HEK293T (cell line): ENCODE data around the gene SMAD3.

Source experiments
- BHLHE40 ChIP-seq: fragments of 450-650 bp; IDR thresholded peaks from 2 replicates; pipeline ENCODE4 v1.6.1; 2016; ENCODE audit warnings: mild to moderate bottlenecking, moderate library complexity, borderline replicate concordance
- CTBP1 ChIP-seq: fragments of 450-650 bp; IDR thresholded peaks from 2 replicates; pipeline ENCODE4 v1.6.1; 2016; ENCODE audit warnings: borderline replicate concordance
- FOXA1 ChIP-seq: fragments of 450-650 bp; IDR thresholded peaks from 2 replicates; pipeline ENCODE4 v1.6.1; 2016; ENCODE audit warnings: mild to moderate bottlenecking
- FOXM1 ChIP-seq: fragments of 450-650 bp; IDR thresholded peaks from 2 replicates; pipeline ENCODE4 v1.6.1; 2017; ENCODE audit warnings: mild to moderate bottlenecking, borderline replicate concordance
- HDGF ChIP-seq: fragments of 450-650 bp; IDR thresholded peaks from 2 replicates; pipeline ENCODE4 v1.6.1; 2017; ENCODE audit warnings: antibody characterized with exemption, borderline replicate concordance
- L3MBTL2 ChIP-seq: fragments of 450-650 bp; conservative IDR thresholded peaks from 2 replicates; pipeline ENCODE4 v1.6.1; 2016; ENCODE audit warnings: mild to moderate bottlenecking
- NFRKB ChIP-seq: fragments of 450-650 bp; IDR thresholded peaks from 2 replicates; pipeline ENCODE4 v1.6.1; 2016; ENCODE audit warnings: mild to moderate bottlenecking, moderate library complexity
- SP1 ChIP-seq: fragments of 450-650 bp; IDR thresholded peaks from 2 replicates; pipeline ENCODE4 v1.6.1; 2017

DNA sequence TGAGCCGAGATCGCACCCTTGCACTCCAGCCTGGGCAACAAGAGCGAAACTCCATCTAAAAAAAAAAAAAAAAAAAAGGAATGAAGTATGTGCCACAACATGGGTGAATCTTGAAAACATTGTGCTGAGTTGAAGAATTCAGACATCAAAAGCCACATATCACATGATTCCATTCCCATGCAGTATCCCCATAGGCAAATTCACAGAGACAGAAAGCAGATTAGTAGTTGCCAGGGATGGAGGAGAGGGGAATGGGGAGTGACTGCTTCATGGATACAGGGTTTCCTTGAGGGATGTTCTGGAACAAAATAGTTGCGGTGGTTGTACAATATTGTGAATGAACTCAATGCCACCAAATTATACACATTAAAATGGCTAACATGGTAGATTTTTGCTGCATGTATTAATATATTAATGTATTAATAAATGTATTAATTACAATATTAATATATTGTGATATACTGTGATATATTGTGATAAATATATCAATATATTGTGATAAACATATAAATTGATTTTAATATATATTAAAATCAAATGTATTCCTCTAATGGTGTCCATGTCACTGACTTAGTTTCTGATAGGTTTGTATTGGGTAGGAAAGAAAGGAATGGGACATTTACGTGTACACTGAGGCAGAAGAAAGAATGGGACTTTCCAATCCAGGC is 34.9 kb downstream of the SMAD3 start:
- TF ChIP-seq FOXA1 (no peak), FOXM1 (no peak), SP1 (no peak), BHLHE40 (no peak), L3MBTL2 (no peak), NFRKB (no peak), HDGF (no peak), CTBP1 (no peak)
